ENCODE data around the gene MLYCD.

The MLYCD gene

DNA sequence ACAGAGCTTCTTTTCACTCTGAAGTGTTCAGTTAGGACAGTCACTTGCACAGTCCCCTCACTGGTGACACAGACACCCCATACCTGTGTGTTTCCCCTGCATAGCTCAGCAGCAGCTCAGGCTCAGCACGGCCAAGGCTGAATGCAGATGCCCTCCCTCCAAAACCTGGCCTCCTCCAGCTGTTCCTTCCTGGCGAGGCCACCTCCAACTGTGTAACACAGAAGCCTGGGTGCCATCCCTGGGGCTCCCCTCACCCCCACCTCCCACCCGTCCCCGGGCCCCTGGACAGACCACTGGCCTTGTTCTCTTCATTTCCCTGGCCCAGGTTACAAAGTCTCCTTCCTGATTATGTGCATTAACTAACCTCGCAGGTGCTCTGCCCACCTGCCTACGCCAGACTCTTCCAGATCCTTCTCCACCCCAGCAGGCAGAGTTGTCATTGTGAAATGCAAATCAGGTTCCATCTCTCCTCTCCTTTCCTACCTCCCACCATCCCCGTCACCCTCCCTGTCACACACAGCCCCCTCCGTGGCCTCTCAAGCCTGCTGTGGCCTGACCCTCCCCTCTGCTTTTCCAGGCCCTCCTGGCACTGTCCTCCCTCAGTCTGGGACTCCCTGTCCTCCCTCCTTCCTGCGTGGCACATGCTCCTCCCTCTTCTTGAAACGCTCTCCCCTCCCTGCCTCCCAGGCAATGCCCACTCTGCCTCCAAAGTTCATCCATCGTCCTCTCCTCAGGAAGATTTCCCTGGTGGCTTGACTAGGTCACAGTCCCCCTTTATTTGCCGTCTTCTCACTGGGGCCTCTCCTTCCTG, 26.4 kb downstream of the MLYCD start:
- DNase-seq (ENCODE audit: insufficient read length, low spot score) = no peak
- FAIRE-seq = no peak

DNA sequence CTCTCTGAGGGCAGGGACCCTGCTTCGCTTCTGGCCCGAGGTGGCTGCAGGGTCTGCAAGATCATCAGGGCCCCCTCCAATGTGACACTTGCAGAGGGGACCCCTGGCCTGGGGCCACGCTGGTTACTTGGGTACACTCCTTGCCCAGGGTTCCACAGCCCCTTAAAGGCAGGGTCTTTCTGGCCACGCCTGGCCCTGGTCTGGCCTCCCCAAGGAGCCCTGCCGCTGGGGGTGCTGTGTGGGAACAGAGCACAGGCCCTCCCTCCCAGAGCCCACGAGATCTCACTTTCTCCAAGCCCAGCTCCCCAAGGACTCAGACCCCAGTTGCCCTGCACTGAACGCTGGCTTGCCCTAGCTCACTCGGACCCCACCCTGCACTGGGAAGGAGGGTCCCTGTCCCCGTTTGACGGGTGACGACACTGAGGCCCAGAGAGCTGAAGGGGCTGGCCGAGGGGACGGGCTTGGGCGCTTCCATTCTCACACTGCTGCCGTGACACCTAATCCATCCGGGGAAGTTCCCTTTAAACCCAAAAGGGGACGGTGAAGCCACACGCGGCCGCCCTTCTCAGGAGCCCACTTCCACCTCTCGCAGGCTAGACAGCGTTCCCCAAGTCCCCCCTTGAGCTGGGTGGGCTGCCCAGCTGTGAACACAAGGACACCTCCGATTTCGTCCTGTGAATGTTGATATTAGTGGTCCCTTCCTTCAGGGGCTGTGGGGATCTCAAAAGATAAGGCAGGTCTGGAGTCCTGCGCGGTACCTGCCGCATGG, 27.2 kb downstream of the MLYCD start:
- FAIRE-seq (no peak), DNase-seq (ENCODE audit: insufficient read length, low spot score) (no peak)

DNA sequence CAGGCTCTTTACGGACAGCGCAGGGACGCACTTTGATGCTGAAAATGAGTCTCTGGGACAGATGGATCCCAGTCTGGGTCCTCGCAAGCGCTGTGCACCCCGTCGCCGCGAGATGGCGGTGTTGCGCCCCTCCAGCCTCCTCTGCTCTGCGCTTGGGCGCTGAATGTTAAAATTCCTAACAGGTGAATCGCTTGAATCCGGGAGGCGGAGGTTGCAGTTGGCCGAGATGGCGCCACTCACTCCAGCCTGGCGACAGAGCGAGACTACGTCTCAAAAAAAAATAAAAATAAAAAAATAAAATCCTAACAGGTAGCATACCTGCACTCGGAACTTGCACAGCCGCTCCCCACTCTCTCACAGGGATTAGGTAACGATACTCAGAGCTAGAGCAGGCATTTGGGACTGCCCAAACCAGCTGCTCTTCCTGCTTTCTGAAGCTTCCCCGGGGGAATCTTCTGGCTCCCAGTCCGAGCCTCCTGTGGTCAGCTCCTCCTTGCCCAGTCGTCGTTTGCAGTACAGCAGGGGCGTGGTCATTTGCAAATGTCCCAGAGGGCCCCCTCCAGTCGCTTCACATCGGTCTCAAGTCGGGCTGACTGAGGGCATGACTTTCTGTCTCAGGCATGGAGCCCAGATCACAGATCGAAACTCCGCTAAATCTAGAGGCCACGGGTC, 27.9 kb downstream of the MLYCD start:
- DNase-seq (ENCODE audit: insufficient read length, low spot score) = peak; percentile 84
- FAIRE-seq = peak; percentile 87

DNA sequence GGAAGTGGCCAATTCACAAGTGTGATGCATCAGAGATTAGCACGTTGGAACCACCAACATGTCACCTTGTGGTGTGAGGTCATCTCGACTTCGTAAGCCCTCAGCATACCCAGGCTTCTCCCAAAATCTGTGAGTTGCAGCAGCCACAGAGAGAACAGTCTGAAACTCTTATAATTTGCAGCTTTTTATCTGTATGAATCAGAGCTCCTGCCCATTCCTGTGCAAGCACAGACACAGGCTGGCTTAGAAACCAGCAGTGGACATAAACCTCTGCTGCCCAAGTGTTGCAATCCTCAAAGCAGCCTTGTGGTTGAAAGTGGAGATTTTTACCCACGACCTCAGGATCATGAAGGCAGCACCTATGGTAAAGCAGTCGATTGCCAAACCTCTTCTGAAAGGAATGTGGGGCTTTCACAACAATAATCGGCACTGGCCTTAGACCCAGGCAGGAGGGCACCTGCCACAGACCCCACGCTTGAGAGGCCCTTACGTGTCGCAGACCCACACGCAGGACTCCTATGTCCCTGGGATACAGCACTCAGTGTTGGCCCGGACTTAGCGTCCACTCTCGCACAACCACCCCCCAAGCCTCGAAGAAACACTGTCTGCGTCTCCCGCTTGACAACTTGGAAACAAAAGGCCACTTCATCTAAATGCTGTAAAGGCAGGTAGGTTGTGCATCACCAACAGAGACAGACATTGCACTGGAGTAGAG, 29.6 kb downstream of the MLYCD start:
- FAIRE-seq (no peak), DNase-seq (ENCODE audit: insufficient read length, low spot score) (no peak)

DNA sequence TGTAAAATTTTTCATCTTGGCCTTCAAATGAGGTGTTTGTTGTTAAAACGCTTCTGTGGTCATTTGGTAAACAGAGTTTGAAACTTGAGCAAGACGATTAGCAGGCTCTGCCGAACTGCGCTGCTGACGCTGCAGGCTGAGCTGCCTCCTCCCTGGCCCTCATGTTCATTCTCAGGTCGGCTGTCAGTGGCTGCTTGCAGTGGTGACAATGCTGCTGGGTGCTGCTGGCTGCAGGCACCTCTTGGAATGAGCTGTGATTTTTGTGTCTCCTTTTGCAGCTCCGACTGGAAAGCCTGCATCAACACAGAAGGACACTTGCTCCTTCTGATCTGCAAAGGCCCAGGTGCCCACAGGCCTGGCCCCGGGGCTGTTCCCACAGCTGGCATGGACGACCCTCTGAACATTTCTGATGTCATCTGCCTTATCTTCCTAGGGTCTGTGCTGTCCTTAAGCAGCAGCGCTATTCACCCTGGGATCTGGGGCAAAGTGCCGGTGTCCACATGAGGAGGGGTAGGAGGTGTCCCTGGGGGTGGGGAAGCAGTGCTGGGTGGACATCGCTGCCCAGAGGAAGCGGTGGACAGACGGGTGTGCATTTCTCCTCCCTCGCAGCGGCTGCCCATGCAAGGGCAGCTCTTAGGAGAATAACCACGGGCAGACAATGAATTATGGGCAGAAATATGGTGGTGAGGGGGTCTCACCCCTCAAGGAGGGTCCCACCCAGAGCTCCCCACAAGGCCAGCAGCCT, 31.1 kb downstream of the MLYCD start:
- FAIRE-seq = no peak
- DNase-seq (ENCODE audit: insufficient read length, low spot score) = no peak

DNA sequence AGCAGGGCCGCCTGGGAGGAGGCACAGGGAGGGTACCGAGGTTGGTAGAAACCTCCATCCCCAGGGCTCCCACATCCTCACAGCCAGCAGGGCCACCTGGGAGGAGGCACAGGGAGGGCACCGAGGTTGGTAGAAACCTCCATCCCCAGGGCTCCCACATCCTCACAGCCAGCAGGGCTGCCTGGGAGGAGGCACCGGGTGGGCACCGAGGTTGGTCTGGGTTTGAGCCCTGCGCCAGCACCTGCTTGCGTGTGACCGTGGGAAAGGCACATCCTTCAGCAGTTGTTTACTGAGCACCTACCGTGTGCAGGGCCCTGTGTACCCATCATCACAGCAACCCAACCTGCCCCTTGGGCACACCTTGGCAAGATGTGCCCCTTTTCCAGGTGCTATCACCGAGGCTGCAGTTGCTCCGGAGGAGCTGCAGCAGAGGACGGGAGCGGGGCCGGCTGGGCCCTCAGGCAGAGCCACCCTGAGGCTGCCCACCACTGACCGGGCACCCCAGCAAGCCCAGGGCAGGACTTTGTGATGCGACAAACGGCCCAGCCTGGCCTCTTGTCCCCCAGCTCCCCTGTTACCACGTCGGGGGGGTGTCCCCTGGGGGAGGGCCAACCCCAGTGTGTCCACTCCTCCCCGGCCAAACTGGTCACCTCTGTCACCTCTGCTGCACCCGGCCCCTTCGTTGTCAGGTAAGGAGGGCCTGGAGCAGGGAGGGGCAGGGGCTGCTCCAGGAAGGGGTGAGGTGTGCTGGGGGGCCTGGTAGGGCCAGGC, 32.0 kb downstream of the MLYCD start:
- DNase-seq (ENCODE audit: insufficient read length, low spot score) = no peak
- no peak for FAIRE-seq

DNA sequence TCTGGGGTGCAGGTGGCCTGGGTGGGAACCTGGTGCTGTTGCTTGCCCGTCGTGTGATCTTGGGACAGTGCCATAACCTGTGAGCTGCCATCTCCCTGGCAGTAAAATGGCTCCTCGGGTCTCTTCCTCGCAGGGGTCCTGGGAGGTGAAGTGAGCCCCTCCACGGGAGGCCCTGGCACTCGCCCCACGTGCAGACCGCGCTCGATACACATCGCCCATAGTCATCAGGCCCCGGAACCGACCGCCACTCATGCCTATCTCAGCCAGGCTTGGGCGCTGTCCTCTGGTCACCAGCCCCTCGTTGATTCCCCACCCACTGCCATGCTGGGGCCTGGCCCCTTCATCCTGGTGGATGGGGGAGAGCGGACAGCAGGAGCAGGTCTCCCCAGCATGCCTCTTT, 32.6 kb downstream of the MLYCD start:
- no peak for DNase-seq (ENCODE audit: insufficient read length, low spot score)
- FAIRE-seq = no peak

DNA sequence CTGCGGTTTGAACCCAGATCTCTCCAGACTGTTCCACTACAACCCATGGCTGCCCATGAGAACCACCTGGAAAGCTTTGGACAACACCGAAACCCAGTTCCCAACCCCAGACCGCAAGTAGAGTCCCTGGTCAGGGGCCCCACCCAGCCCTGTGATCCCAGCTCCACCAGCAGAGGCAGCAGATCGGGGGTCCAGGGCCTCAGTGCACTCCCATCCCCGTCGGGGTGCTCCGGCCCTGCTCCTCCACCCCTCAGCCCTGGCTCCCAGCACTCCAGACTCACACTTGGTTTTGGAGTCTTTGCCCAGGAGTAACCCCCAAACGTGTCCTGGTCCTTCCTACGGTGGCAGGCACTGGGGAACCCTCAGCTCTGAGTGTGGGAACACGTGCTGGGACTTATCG, 33.4 kb downstream of the MLYCD start:
- DNase-seq (ENCODE audit: insufficient read length, low spot score) (no peak), FAIRE-seq (no peak)

DNA sequence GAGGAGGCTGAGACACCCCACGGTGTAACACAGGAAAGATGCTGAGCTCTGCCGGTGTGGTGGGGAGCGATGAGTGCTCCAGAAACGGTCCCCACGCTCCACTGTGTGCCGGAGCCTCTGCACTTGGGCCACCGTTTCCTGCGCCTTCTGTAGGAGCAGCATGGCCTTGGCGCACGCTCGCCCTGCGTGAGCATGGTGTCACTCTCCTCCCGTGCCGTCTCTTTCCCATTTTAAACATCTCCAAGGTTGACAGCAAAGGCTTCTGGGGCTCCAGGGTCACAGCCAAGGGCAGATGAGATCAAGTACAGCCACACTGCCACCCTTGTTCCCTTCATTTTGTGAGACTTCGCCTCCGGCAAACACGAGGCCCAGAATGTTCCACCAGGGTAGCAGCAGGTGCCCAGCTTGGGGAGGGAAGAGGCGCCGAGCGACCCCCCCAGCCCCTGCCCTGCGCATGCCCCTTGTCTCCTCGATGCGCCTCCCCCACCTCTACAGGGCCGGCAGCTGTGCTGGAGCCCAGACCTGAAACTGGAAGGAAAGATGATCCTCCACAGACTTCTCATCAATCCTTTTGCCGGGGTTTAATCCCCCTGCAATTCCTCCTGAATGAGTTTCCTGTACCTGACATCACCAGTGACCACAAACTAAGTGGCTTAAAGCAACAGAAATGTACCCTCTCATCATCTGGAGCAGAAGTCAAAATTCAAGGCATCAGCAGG, 34.2 kb downstream of the MLYCD start:
- FAIRE-seq (no peak), DNase-seq (ENCODE audit: insufficient read length, low spot score) (no peak)

DNA sequence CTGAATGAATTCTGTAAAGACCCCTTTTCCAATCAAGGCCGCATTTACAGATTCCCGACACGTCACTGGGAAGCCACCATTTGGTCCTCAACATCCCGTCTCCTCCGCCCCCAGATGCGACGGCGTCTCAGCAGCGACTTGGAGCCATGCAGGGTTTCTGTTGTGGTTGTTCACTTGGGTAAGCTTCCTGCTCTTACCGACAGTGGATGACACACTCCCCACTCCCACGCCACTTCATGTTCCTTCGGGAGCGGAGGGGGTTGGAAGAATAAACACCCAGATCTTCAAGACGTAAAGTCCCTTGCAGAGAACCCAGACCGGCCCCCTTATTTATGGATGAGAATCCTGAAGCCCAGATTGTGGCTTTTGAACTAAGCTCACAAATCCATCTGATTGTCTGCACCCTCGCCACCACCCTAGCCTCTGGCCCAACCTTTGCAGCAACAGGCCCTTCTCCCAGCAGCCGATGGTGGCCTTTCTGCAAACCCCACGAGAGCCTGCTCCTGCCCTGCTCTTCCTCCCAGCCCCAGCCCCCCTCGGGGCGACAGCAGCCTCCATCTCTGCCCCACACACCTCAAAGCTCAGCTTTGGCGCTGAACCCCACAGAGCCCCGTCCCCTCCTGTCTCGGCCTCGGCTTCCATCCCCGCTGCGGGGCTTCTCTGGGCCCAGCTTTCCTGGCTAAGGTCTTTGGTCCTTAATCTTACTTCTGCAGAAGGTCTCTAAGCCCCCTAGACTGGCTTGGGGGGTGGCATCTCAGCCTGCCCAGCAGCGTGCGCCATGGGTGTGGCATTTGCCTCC, 35.2 kb downstream of the MLYCD start:
- DNase-seq (ENCODE audit: insufficient read length, low spot score) (no peak), FAIRE-seq (no peak)

DNA sequence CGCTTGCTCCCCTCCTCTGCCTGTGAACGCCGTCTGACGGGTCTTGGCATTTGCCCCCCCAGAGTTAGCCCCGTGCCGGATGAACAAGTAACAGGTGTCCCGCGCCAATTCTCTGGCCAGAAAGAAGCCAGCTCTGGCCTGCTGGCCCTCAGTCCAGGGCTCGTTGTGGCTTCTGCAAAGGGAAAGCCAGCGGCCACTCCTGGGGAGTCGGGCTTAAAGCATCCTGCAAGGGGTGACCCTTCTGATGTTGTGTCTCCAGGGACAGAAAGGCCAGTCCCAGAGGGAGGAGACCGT, 35.7 kb downstream of the MLYCD start:
- DNase-seq (ENCODE audit: insufficient read length, low spot score) (no peak), FAIRE-seq (no peak)

DNA sequence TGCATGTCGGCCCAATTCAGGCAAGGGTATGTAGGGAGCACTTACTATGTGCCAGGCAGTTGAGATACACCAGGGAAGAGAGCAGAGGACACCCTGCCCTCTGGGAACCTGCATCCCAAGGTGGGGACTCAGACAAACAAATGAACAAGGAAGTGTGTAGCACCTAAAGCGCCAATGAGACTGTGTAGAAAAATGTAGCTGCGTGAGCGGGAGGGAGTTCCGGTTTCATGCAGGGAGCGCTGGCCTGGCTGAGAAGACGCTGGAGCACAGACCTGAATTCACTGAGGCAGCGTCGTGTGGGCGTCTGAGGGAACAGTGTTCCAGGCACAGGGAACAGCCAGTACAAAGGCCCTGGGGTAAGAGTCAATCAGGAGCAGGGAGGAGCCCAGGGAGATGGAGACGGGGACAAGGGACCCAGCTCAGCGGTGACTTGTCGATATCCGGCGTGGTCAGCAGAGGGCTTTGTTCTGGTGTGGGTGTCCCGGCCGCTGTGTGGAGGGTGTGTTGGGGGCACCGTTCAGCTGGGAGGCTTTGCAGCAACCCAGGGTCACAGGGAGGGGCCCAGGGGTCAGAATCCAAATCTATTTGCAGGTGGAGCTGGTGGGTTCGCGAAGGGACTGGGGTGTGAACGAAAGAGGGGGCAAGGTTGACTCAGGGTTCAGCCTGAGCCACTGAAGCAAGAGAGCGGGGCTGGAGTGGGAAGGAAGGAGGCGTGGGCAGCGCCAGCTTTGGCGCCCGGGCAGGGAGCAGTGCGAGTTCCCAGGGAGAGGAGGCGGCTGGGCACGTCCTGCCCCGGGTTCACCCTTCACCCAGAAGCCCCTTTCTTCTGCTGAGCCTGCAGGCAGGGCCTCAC, 36.3 kb downstream of the MLYCD start:
- FAIRE-seq = no peak
- no peak for DNase-seq (ENCODE audit: insufficient read length, low spot score)

DNA sequence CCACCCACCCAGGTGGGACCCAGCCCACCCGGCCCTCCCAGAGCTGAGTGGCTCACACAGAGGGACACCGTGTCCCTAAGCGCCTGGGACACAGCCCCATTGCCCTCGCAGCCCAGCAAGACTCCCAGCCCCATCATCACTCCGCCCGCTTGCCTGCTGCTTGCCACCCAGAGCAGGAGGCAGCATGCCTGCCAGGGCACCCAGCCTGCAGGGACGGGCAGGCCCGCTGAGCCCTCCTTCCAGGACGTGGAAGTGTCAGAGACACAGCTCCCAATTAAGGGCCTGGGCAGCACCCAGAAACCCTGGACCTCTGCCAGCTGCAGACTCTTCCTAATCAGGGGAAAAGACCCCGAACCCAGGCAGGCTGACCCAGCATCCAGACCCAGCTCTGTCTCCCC, 36.9 kb downstream of the MLYCD start:
- FAIRE-seq = no peak
- no peak for DNase-seq (ENCODE audit: insufficient read length, low spot score)

DNA sequence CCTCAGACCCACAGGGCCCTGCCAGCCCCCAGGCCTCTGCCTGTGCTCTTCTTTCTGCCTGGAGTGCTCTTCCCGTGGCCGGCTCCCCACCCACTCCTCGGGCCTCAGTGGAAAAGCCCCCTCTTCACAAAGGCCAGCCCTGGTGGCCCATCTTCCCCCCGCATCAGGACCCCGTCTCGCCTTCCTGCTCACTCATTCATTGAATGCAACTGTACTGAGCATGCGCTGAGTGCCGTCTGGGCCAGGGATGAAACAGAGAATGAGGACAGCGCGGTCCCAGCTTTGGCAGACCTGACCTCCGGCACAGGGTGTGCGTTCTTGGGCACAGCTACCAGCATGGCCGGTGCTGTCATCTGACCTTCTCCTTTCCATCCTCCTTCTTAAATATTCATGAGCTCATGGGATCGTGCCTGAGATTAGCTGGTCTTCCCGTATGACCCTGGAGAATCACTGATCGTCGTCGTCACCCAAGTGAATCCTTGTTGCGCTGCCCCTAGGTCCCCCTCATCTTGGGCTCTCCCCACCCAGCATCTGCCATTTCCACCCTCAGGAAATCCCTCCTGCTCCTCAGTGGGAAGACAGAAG, 37.8 kb downstream of the MLYCD start:
- FAIRE-seq (no peak), DNase-seq (ENCODE audit: insufficient read length, low spot score) (no peak)

DNA sequence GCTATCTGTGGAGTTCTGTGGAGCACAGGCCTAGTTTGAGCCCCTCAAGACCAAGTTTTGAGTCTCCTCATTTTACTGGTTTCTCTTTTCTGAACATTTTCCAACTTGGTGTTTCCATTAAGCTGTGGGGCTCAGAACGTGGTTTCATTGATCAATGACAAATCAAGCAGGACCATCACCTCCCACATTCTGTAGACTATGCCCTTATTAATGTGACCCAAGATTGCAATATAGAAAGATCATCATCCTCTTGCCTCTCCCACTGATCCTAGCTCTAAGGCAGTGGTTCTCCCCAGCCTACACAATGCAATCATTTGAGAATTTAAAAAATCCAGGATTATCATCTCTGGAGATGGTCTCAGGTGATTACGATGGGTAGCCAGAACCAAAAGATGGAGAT, 38.4 kb downstream of the MLYCD start:
- no peak for DNase-seq (ENCODE audit: insufficient read length, low spot score)
- FAIRE-seq = no peak

DNA sequence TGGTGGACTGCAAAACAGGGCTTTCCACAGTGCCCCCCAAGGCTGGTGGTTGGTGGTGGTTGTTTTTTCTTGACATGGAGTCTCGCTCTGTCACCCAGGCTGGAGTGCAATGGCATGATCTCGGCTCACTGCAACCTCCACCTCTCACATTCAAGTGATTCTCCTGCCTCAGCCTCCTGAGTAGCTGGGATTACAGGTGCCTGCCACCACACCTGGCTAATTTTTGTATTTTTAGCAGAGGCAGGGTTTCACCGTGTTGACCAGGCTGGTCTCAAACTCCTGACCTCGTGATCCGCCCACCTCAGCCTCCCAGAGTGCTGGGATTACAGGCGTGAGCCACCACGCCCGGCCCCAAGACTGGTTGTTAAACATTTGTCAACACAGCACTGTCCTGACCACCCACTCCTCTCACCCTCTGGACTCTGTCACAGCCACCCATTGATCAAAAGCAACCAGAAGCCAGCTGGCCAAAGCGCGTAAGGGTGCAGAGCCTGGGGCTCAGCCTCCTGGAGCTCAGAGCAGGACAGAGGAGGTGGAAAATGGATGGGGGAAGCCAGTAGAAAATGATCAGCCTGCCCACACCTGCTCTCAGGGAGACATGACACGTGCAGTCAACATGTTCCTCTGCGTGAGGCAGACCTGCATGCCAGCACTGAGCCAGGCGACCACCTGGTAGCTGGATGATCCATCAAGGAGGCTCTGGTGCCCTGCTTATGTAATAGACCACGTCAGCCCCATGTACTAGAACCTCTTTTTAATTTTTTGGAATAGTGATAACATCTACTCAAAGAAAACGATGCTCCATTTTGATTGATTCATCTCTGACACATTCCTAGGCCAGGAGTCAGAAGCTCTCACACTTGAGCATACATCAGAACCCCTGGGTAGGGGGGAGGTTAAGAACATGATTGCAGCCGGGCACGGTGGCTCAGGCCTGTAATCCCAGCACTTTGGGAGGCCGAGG, 39.3 kb downstream of the MLYCD start:
- FAIRE-seq = no peak

More for the DNA sequence above, 39.3 kb downstream of the MLYCD start:
- DNase-seq (ENCODE audit: insufficient read length, low spot score) = no peak

Measured in GM19239 (cell line).